Tibial nerve (tissue), 4 donors: ENCODE data around the gene LINGO1. TPM values are rescaled to one million over a fixed set of nuclear protein-coding genes. Genes with fewer than 3 reads are reported as not detected.

Experiments
- DNase-seq, 2 donors: peaks; one replicate each; pipeline ENCODE4 v3.0.0-alpha.2; 2019; ENCODE audit warnings: low spot score in 2 of 2
- H3K27ac ChIP-seq, 4 donors: fragments of 200-600 bp; sonication (generic) in 3 of 4; one replicate each; pipeline ENCODE4 v1.5.1; 2017 to 2019; ENCODE audit warnings: mild to moderate bottlenecking in 1 of 4
- H3K27me3 ChIP-seq, 2 donors: fragments of 200-600 bp; sonication (generic) in 1 of 2; one replicate each; pipeline versions ENCODE4 v1.5.1 to v1.6.0; 2017 to 2019
- H3K36me3 ChIP-seq, 3 donors: fragments of 200-600 bp; sonication (generic); one replicate each; pipeline ENCODE4 v1.5.1; 2018 to 2019
- H3K4me1 ChIP-seq, 4 donors: fragments of 200-600 bp; sonication (generic) in 3 of 4; one replicate each; pipeline ENCODE4 v1.5.1; 2017 to 2019
- H3K4me3 ChIP-seq, 4 donors: fragments of 200-600 bp; sonication (generic) in 3 of 4; one replicate each; pipeline ENCODE4 v1.5.1; 2017 to 2019; ENCODE audit warnings: mild to moderate bottlenecking in 1 of 4, moderate library complexity in 1 of 4
- H3K9me3 ChIP-seq, 4 donors: fragments of 200-600 bp; sonication (generic) in 3 of 4; one replicate each; pipeline ENCODE4 v1.5.1; 2017 to 2019
- CTCF ChIP-seq, 5 experiments: fragments of 200-600 bp in 3 of 5; fragments of 450-650 bp in 2 of 5; sonication (generic) in 3 of 5; IDR thresholded peaks; one replicate each; pipeline ENCODE4 v1.5.1; 2016 to 2019; ENCODE audit warnings: antibody characterized with exemption in 5 of 5, mild to moderate bottlenecking in 3 of 5, moderate library complexity in 2 of 5
- EP300 ChIP-seq, 2 donors: sonication (generic); formaldehyde crosslinking; IDR thresholded peaks; one replicate each; pipeline ENCODE4 v1.6.1; 2017; ENCODE audit warnings: antibody characterized with exemption in 2 of 2, mild to moderate bottlenecking in 1 of 2
- POLR2A ChIP-seq, 2 donors: fragments of 450-650 bp; IDR thresholded peaks; one replicate each; pipeline ENCODE4 v1.6.1; 2017; ENCODE audit warnings: antibody characterized with exemption in 2 of 2, mild to moderate bottlenecking in 2 of 2, moderate library complexity in 2 of 2
- WGBS, 2 donors: methylation state at CpG; one replicate each; pipeline ENCODE4 v1.1.5; 2018; 5-methylcytosine and 5-hydroxymethylcytosine counted together
- total RNA-seq, 4 donors: library from RNA; depleted of rRNA; stranded (reverse); fragments of >200 nt; gene quantifications; one replicate each; pipeline ENCODE4 v1.1.0, GENCODE V29; 2016

The LINGO1 gene
- total RNA-seq, 4 donors from 2014 or later: 0.42 to 2.4 (median 1.3) TPM

GRCh38 chr15:77674327-77674726 is 41.6 kb upstream of the LINGO1 start:
- no peak for DNase-seq
- Histone ChIP-seq H3K4me3 (no peak overlapping the region), H3K27me3 (peaks cover 0 to 40% of the 10 kb centered on the region in 2 donors), H3K9me3 (peaks cover 0 to 5% (median 0%) of the 10 kb centered on the region in 4 donors), H3K36me3 (no peaks in the 10 kb centered on the region), H3K27ac (no peak overlapping the region), H3K4me1 (no peaks in the 10 kb centered on the region)
- 83 to 86% methylated on average over 7 of the region's 7 CpGs for WGBS, 2 donors
- TF ChIP-seq EP300 (IDR thresholded peaks at IDR 0.05) (no peak), POLR2A (IDR thresholded peaks at IDR 0.05) (no peak), CTCF (IDR thresholded peaks at IDR 0.05) (no peak)

- no peak for DNase-seq
- H3K4me1 ChIP-seq: no peaks in the 10 kb centered on the region
- no peak for TF ChIP-seq CTCF (IDR thresholded peaks at IDR 0.05)
- TF ChIP-seq POLR2A (IDR thresholded peaks at IDR 0.05): no peak
- H3K27ac ChIP-seq: no peak overlapping the region
- H3K27me3 ChIP-seq: peaks cover 0 to 37% of the 10 kb centered on the region in 2 donors
- peaks cover 0 to 5% (median 0%) of the 10 kb centered on the region in 4 donors for H3K9me3 ChIP-seq
- H3K36me3 ChIP-seq: no peaks in the 10 kb centered on the region
- no peak overlapping the region for H3K4me3 ChIP-seq
- WGBS, 2 donors: 67 to 69% methylated on average over 5 of the region's 5 CpGs
Measured at GRCh38 chr15:77673866-77674265, 41.2 kb upstream of the LINGO1 start.

- Histone ChIP-seq H3K27me3 (peaks cover 0 to 42% of the 10 kb centered on the region in 2 donors), H3K9me3 (peaks cover 0 to 5% (median 0%) of the 10 kb centered on the region in 4 donors), H3K36me3 (no peaks in the 10 kb centered on the region), H3K4me1 (no peaks in the 10 kb centered on the region), H3K27ac (no peak overlapping the region), H3K4me3 (no peak overlapping the region)
- 42 to 49% methylated on average over 6 to 7 of the region's 7 CpGs for WGBS, 2 donors
- TF ChIP-seq EP300 (IDR thresholded peaks at IDR 0.05) (no peak), CTCF (IDR thresholded peaks at IDR 0.05) (no peak), POLR2A (IDR thresholded peaks at IDR 0.05) (no peak)
- no peak for DNase-seq
Measured at GRCh38 chr15:77672135-77672534, 39.4 kb upstream of the LINGO1 start.

- Histone ChIP-seq H3K36me3 (no peaks in the 10 kb centered on the region), H3K27me3 (peaks cover 0 to 42% of the 10 kb centered on the region in 2 donors), H3K9me3 (peaks cover 0 to 5% (median 0%) of the 10 kb centered on the region in 4 donors), H3K4me1 (no peaks in the 10 kb centered on the region), H3K4me3 (no peak overlapping the region), H3K27ac (no peak overlapping the region)
- no peak for DNase-seq
- WGBS, 2 donors: 63 to 70% methylated on average over 13 of the region's 13 CpGs
- TF ChIP-seq POLR2A (IDR thresholded peaks at IDR 0.05) (no peak), CTCF (IDR thresholded peaks at IDR 0.05) (no peak)
Measured at GRCh38 chr15:77671362-77672056, 38.8 kb upstream of the LINGO1 start.

- Histone ChIP-seq H3K4me1 (no peaks in the 10 kb centered on the region), H3K36me3 (no peaks in the 10 kb centered on the region), H3K9me3 (peaks cover 0 to 5% (median 0%) of the 10 kb centered on the region in 4 donors), H3K4me3 (no peak overlapping the region), H3K27ac (no peak overlapping the region), H3K27me3 (peaks cover 0 to 39% of the 10 kb centered on the region in 2 donors)
- no peak for DNase-seq
- no peak for TF ChIP-seq EP300 (IDR thresholded peaks at IDR 0.05)
- no peak for TF ChIP-seq POLR2A (IDR thresholded peaks at IDR 0.05)
- TF ChIP-seq CTCF (IDR thresholded peaks at IDR 0.05): no peak
- 73 to 78% methylated on average over 5 of the region's 5 CpGs for WGBS, 2 donors
Measured at GRCh38 chr15:77670558-77671361, 38.0 kb upstream of the LINGO1 start.
